Fibroblast of lung (primary cell): Measurements from ENCODE around the gene WWOX. TPM values are rescaled to one million over a fixed set of nuclear protein-coding genes. Genes with fewer than 3 reads are reported as not detected.

ENCODE experiments used
- DNase-seq, 2 donors: peaks; one replicate each; pipeline versions ENCODE4 v3.0.0 to v3.0.0-alpha.2; 2010; ENCODE audit warnings: low read depth in 2 of 2
- H2AFZ ChIP-seq: 2 replicates; pipeline ENCODE4 v1.5.1; 2012; ENCODE audit warnings: low read length, control low read depth, inconsistent platforms
- H3K27ac ChIP-seq: 2 replicates; pipeline ENCODE4 v1.5.1; 2011; ENCODE audit warnings: low read length, control low read depth; ENCODE audit not compliant: insufficient read depth
- H3K27me3 ChIP-seq: 2 replicates; pipeline ENCODE4 v1.5.1; 2011; ENCODE audit warnings: mild to moderate bottlenecking, low read length; ENCODE audit not compliant: control insufficient read depth, insufficient read depth
- H3K36me3 ChIP-seq: 2 replicates; pipeline ENCODE4 v1.5.1; 2011; ENCODE audit warnings: low read length; ENCODE audit not compliant: control insufficient read depth, insufficient read depth
- H3K4me1 ChIP-seq: 2 replicates; pipeline ENCODE4 v1.5.1; 2011; ENCODE audit warnings: low read length; ENCODE audit not compliant: control insufficient read depth, insufficient read depth; ENCODE audit errors: extremely low read depth
- H3K4me2 ChIP-seq: 2 replicates; pipeline ENCODE4 v1.5.1; 2011; ENCODE audit warnings: low read length, control low read depth; ENCODE audit not compliant: insufficient read depth; ENCODE audit errors: extremely low read depth
- H3K4me3 ChIP-seq, 4 experiments: fragments of 200-600 bp in 1 of 4; sonication (generic) in 1 of 4; replicated peaks in 1 of 4; 2 replicates each; pipeline ENCODE4 v1.5.1; 2011 to 2016; ENCODE audit warnings: low read length in 4 of 4, low read depth in 3 of 4, mild to moderate bottlenecking in 3 of 4, control low read depth in 2 of 4, inconsistent platforms in 1 of 4, mixed read lengths in 1 of 4; ENCODE audit not compliant: insufficient read depth in 1 of 4; ENCODE audit errors: control extremely low read depth in 1 of 4
- H3K79me2 ChIP-seq: 2 replicates; pipeline ENCODE4 v1.5.1; 2012; ENCODE audit warnings: mild to moderate bottlenecking, low read length, inconsistent platforms; ENCODE audit not compliant: control insufficient read depth, insufficient read depth
- H3K9ac ChIP-seq: 2 replicates; pipeline ENCODE4 v1.5.1; 2011; ENCODE audit warnings: mild to moderate bottlenecking, low read length, control low read depth; ENCODE audit not compliant: insufficient read depth
- H3K9me3 ChIP-seq: 2 replicates; pipeline ENCODE4 v1.5.1; 2012; ENCODE audit warnings: low read depth, low read length; ENCODE audit not compliant: control insufficient read depth, insufficient read depth
- H4K20me1 ChIP-seq: 2 replicates; pipeline ENCODE4 v1.5.1; 2011; ENCODE audit warnings: low read length; ENCODE audit not compliant: control insufficient read depth, insufficient read depth; ENCODE audit errors: extremely low read depth
- EZH2 ChIP-seq: IDR thresholded peaks from 2 replicates; pipeline ENCODE4 v1.5.1; 2012; ENCODE audit warnings: low read length, control low read depth, mild to moderate bottlenecking; ENCODE audit errors: missing control alignments
- polyA plus RNA-seq, 2 donors: library from polyadenylated mRNA; depleted of rRNA in 1 of 2; stranded (reverse) in 1 of 2; unstranded in 1 of 2; fragments of >200 nt; gene quantifications; 2 replicates each; pipeline ENCODE4 v1.2.1, GENCODE V29; 2011 to 2012; ENCODE audit warnings: missing spikeins in 1 of 2
- total RNA-seq: library from RNA; depleted of rRNA; stranded (reverse); fragments of >200 nt; gene quantifications from 2 replicates; pipeline ENCODE4 v1.2.1, GENCODE V29; 2014
- TF ChIP-seq, protein P1 (sequence below), 2 donors: IDR thresholded peaks in 1 of 2; conservative IDR thresholded peaks in 1 of 2; 1 replicate in 1 of 2; 2 replicates in 1 of 2; pipeline ENCODE4 v1.5.1; 2011 to 2012; ENCODE audit warnings: low read length in 2 of 2, control low read depth in 1 of 2, inconsistent platforms in 1 of 2, low read depth in 1 of 2, mild to moderate bottlenecking in 1 of 2

WWOX gene
- total and polyA plus RNA-seq, 2 donors (not counting 1 experiment from before 2014, with no cell fraction given), result 5.6 to 16.3 TPM

GRCh38 chr16:78105517-78105916 lies 6.1 kb downstream of the WWOX start:
- Histone ChIP-seq H3K4me3 (no peak overlapping the region), H3K79me2 (no peaks in the 10 kb centered on the region), H3K4me1 (no peaks in the 10 kb centered on the region), H3K36me3 (no peaks in the 10 kb centered on the region), H3K9ac (no peak overlapping the region), H3K27me3 (no peaks in the 10 kb centered on the region), H3K27ac (no peak overlapping the region), H3K4me2 (no peak overlapping the region), H2AFZ (no peak overlapping the region), H3K9me3 (no peaks in the 10 kb centered on the region), H4K20me1 (no peaks in the 10 kb centered on the region)
- no peak for TF ChIP-seq EZH2
- TF ChIP-seq, protein P1, sequence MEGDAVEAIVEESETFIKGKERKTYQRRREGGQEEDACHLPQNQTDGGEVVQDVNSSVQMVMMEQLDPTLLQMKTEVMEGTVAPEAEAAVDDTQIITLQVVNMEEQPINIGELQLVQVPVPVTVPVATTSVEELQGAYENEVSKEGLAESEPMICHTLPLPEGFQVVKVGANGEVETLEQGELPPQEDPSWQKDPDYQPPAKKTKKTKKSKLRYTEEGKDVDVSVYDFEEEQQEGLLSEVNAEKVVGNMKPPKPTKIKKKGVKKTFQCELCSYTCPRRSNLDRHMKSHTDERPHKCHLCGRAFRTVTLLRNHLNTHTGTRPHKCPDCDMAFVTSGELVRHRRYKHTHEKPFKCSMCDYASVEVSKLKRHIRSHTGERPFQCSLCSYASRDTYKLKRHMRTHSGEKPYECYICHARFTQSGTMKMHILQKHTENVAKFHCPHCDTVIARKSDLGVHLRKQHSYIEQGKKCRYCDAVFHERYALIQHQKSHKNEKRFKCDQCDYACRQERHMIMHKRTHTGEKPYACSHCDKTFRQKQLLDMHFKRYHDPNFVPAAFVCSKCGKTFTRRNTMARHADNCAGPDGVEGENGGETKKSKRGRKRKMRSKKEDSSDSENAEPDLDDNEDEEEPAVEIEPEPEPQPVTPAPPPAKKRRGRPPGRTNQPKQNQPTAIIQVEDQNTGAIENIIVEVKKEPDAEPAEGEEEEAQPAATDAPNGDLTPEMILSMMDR (conservative IDR thresholded peaks at IDR 0.05 in 1 of 2, IDR thresholded peaks at IDR 0.05 in 1 of 2; ENCODE audit: low read depth in 1 of 2, low read length in 2 of 2), result no peak
- DNase-seq, result no peak

DNA sequence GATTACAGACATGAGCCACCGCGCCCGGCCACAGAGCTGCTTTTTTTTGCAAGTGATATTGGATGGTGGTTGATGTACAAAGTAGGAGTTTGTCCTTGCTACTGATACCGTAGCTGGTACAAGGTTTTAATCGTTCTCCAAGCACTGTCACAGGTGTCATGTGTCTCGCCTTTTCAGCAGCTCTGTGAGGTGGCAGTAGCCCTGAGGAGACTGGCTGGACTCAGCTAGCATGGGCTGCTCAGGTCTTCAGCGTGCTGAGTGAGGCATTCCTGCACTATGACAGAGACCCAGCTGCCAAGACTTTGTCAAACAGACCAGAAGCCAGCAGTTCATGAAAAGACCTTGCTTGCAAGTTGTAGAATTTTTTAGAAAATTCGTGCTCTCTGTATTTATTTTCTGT lies 7.2 kb downstream of the WWOX start:
- Histone ChIP-seq H3K79me2 (no peaks in the 10 kb centered on the region), H3K9ac (no peak overlapping the region), H3K27me3 (no peaks in the 10 kb centered on the region), H2AFZ (no peak overlapping the region), H3K36me3 (no peaks in the 10 kb centered on the region), H3K9me3 (no peaks in the 10 kb centered on the region), H3K4me3 (no peak overlapping the region), H3K4me1 (no peaks in the 10 kb centered on the region), H4K20me1 (no peaks in the 10 kb centered on the region), H3K4me2 (no peak overlapping the region), H3K27ac (no peak overlapping the region)
- no peak for DNase-seq
- TF ChIP-seq EZH2, result no peak
- TF ChIP-seq, protein P1 (conservative IDR thresholded peaks at IDR 0.05 in 1 of 2, IDR thresholded peaks at IDR 0.05 in 1 of 2; ENCODE audit: low read depth in 1 of 2, low read length in 2 of 2), result no peak

- no peak overlapping the region for H3K27ac ChIP-seq
- no peak overlapping the region for H2AFZ ChIP-seq
- H3K4me2 ChIP-seq, result no peak overlapping the region
- H3K36me3 ChIP-seq, result no peaks in the 10 kb centered on the region
- H3K27me3 ChIP-seq, result no peaks in the 10 kb centered on the region
- no peaks in the 10 kb centered on the region for H3K79me2 ChIP-seq
- H3K4me3 ChIP-seq, result no peak overlapping the region
- H4K20me1 ChIP-seq, result no peaks in the 10 kb centered on the region
- H3K4me1 ChIP-seq, result no peaks in the 10 kb centered on the region
- no peak for DNase-seq
- no peaks in the 10 kb centered on the region for H3K9me3 ChIP-seq
- H3K9ac ChIP-seq, result no peak overlapping the region
- TF ChIP-seq EZH2, result no peak
Observed at GRCh38 chr16:78108451-78108850, 9.0 kb downstream of the WWOX start.
